ENCODE results near the gene TMEM107.

The TMEM107 gene

DNA sequence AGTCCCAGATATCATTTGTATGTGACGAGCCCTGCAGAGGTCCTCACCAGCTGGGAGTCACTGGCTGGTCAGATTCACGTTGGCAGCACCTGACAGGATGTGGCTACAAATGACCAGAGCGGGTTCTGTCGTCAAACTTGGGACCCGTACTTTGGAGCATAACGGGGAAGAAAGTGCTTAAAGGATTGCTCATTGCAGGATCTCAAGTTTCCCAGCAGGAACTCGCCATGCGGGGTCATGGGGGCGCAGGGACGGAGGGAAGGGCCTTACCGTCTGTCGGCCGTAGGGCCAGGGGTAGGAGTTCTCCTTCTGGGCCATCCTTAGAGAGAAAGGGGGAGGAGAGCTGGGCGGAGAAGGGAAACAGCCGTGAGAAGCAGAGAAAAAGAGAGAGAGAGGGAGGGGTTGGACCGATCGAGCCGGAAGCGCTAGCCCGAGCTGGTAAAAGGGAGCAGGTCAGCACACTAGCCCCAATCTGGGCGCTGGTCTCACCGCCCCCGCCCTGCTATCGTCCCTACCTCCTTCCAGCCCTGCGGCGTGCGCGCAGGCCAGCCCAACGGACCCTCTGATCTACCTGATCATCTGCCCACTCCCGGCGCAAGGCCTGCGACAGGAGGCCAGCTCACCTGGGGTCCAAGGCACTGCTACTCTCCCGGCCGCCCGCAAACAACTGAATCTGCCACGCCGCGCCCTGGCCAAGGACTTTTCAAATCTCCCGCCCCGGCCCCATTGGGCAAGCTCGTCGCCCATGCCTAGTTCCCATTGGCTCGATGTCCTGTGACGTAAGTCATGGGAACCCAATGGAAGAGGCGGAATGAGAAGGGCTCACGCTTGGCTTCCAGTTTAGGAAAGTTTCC, 34.0 kb upstream of the TMEM107 start, which contains the start of gene AURKB:
AURKB (minus strand) TSS at position 669 of the 854 bp plus-strand sequence; CDS start at position 318, 351 bp downstream.
- DNase-seq (ENCODE audit: low spot score in 2 of 2), result peak; percentile 97 to 98
- Histone ChIP-seq H3K36me3 (replicated peaks) (peaks cover 43% of the 10 kb centered on the region), H3K4me1 (0 out of 2 replicates have a peak, but pooled peaks cover 3% of the 10 kb centered on the region), H3K9me3 (no peaks in the 10 kb centered on the region), H3K27me3 (ENCODE audit: low read depth) (no peaks in the 10 kb centered on the region), H3K4me3 (peak within 1 kb of the TSS; percentile 84)
- in situ Hi-C loops (cut with MboI; ENCODE audit: low sequenced_read_pairs), result no loop called here

DNA sequence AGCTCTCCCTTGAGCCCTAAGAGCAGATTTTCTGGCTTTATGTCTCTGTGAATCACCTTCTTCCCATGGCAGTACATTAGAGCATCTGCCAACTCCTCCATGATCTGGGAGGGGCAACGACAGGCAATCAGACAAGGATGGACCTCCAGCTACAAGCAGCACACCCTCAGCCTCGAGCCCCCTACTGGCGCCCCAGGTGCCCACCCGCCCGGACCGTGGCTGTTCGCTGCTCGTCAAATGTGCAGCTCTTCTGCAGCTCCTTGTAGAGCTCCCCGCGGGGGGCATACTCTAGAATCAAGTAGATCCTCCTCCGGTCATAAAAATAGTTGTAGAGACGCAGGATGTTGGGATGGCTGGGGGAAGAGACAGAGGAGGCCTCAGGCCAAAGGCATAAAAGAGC, 30.4 kb upstream of the TMEM107 start:
- H3K27me3 ChIP-seq (ENCODE audit: low read depth), result no peaks in the 10 kb centered on the region
- H3K4me1 ChIP-seq, result 0 out of 2 replicates have a peak, but pooled peaks cover 3% of the 10 kb centered on the region
- no peak for DNase-seq (ENCODE audit: low spot score in 2 of 2)
- no peaks in the 10 kb centered on the region for H3K9me3 ChIP-seq
- no peak overlapping the region for H3K4me3 ChIP-seq
- in situ Hi-C loops (cut with MboI; ENCODE audit: low sequenced_read_pairs), result no loop called here
- peaks cover 77% of the 10 kb centered on the region for H3K36me3 ChIP-seq (replicated peaks)

DNA sequence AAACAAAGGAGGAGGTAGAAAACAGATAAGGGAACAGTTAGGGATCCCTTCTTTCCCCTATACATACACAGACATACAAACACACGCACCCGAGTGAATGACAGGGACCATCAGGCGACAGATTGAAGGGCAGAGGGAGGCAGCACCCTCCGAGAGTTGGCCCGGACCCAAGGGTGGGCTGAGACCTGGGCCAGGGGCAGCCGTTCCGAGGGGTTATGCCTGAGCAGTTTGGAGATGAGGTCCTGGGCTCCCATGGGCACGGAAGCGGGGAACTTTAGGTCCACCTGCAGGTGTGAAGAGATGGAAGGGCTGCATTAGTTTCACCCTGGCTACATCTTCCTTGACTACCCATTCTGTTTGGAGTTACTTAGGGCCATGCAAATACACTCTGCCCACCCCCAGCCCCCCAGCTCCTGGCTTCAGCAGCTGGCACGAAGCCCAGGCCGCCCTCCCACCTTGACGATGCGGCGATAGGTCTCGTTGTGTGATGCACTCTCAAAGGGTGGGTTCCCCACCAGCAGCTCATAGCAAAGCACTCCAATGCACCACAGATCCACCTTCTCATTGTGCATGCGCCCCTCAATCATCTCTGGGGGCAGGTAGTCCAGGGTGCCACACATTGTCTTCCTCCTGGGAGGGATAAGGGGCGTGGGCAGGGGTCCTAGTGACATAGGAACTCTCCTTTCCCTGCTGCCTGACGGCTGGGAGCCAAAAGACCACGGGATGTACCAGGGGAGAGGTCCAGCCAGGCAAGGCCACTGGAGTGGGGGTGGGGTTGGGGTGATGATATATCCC, 28.8 kb upstream of the TMEM107 start:
- DNase-seq (ENCODE audit: low spot score in 2 of 2), result no peak
- Histone ChIP-seq H3K36me3 (replicated peaks) (peaks cover 86% of the 10 kb centered on the region), H3K27me3 (ENCODE audit: low read depth) (no peaks in the 10 kb centered on the region), H3K4me3 (no peak overlapping the region), H3K4me1 (0 out of 2 replicates have a peak, but pooled peaks cover 3% of the 10 kb centered on the region), H3K9me3 (no peaks in the 10 kb centered on the region)
- in situ Hi-C loops (cut with MboI; ENCODE audit: low sequenced_read_pairs), result no loop called here

DNA sequence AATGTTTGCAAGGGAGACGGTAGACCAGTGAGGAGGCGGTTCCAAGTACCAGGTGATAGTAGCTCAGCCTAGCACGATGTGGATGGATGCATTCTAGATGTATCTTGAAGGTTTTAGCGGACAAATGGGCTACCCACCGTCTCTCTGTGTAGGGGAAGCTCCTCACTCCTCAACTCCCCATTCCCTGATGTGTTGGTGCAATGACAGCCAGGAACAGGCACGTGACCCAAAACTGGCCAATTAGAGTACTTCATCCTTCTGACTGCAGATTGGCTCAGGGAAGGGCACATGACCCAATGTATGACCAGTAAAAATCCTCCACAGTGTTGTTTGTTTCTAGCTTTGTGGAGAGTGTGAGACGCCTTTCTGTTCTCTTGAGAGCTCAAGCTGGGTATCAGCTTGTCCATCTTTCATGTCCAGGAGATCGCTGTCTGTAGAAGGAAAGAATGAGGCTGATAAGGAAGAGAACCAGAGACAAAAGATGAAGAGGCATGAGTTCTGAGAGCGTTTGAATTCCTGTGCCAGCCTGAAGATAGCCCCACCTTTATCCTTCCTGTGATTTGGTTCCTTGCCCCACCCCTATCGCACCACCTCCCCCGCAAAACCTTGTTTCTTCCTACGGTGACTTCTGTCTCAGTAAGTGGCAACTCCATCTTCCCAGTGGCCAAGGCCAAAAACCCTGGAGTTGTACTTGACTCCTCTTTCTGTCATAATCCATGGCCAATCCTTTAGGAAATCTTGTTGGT, 16.1 kb upstream of the TMEM107 start:
- Histone ChIP-seq H3K4me1 (peaks cover 21% of the 10 kb centered on the region), H3K27me3 (ENCODE audit: low read depth) (no peaks in the 10 kb centered on the region), H3K36me3 (replicated peaks) (no peaks in the 10 kb centered on the region), H3K9me3 (no peaks in the 10 kb centered on the region), H3K4me3 (no peak overlapping the region)
- in situ Hi-C loops (cut with MboI; ENCODE audit: low sequenced_read_pairs), result no loop called here
- DNase-seq (ENCODE audit: low spot score in 2 of 2), result peak; percentile 82 to 84

DNA sequence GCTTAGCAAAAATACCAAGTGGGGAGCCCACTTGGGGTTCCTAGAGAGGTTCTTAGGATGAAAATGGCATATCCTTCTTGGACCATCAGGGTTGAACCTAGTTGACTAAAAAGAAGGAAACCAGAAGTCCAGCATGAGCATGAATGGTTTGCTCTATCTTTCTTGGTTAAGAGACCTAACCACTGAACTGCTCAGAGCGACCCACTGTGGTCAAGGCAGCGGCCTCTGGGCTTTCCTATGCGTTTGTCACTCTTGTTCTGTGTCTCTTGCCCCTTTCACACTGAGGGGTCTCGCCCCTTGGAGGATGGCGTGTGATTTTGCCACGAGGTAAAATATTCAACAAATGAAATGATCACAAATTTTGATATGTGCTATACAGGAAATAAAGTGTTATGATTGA, 14.3 kb upstream of the TMEM107 start:
- H3K4me1 ChIP-seq, result peaks cover 21% of the 10 kb centered on the region
- no peak for DNase-seq (ENCODE audit: low spot score in 2 of 2)
- H3K4me3 ChIP-seq, result peak overlapping the region; percentile 93
- no peaks in the 10 kb centered on the region for H3K9me3 ChIP-seq
- in situ Hi-C loops (cut with MboI; ENCODE audit: low sequenced_read_pairs), result no loop called here
- no peaks in the 10 kb centered on the region for H3K27me3 ChIP-seq (ENCODE audit: low read depth)
- no peaks in the 10 kb centered on the region for H3K36me3 ChIP-seq (replicated peaks)

GRCh38 chr17:8189711-8190477, 13.7 kb upstream of the TMEM107 start, which contains the start of gene BORCS6:
BORCS6 (minus strand) TSS chr17:8190180; CDS start chr17:8190140, 40 bp downstream.
- H3K9me3 ChIP-seq, result no peaks in the 10 kb centered on the region
- DNase-seq (ENCODE audit: low spot score in 2 of 2), result peak; percentile 98 to 99
- no peaks in the 10 kb centered on the region for H3K27me3 ChIP-seq (ENCODE audit: low read depth)
- H3K4me3 ChIP-seq, result peak within 1 kb of the TSS; percentile 93
- in situ Hi-C loops (cut with MboI; ENCODE audit: low sequenced_read_pairs), result loop anchor here (5.0 kb wide), 2 partner anchors 32 to 68 kb away; partner anchors contain the start of gene HES7
- no peaks in the 10 kb centered on the region for H3K36me3 ChIP-seq (replicated peaks)
- H3K4me1 ChIP-seq, result peaks cover 21% of the 10 kb centered on the region

- in situ Hi-C loops (cut with MboI; ENCODE audit: low sequenced_read_pairs), result loop anchor here (5.0 kb wide), 2 partner anchors 33 to 67 kb away; partner anchors contain the start of gene HES7
- H3K36me3 ChIP-seq (replicated peaks), result no peaks in the 10 kb centered on the region
- H3K4me1 ChIP-seq, result peaks cover 21% of the 10 kb centered on the region
- no peaks in the 10 kb centered on the region for H3K27me3 ChIP-seq (ENCODE audit: low read depth)
- peak in 1 of 2 experiments; percentile 42 for DNase-seq (ENCODE audit: low spot score in 2 of 2)
- no peaks in the 10 kb centered on the region for H3K9me3 ChIP-seq
- peak overlapping the region; percentile 93 for H3K4me3 ChIP-seq
Observed at GRCh38 chr17:8189041-8189710, 13.0 kb upstream of the TMEM107 start.

GRCh38 chr17:8188263-8188839, 12.2 kb upstream of the TMEM107 start:
- H3K27me3 ChIP-seq (ENCODE audit: low read depth), result no peaks in the 10 kb centered on the region
- peaks cover 21% of the 10 kb centered on the region for H3K4me1 ChIP-seq
- peak in 1 of 2 experiments; percentile 31 for DNase-seq (ENCODE audit: low spot score in 2 of 2)
- H3K9me3 ChIP-seq, result no peaks in the 10 kb centered on the region
- in situ Hi-C loops (cut with MboI; ENCODE audit: low sequenced_read_pairs), result loop anchor here (5.0 kb wide), 2 partner anchors 34 to 66 kb away; partner anchors contain the start of gene HES7
- no peaks in the 10 kb centered on the region for H3K36me3 ChIP-seq (replicated peaks)
- H3K4me3 ChIP-seq, result peak overlapping the region; percentile 93

GRCh38 chr17:8187517-8188262, 11.5 kb upstream of the TMEM107 start:
- H3K4me1 ChIP-seq, result peaks cover 21% of the 10 kb centered on the region
- no peaks in the 10 kb centered on the region for H3K27me3 ChIP-seq (ENCODE audit: low read depth)
- in situ Hi-C loops (cut with MboI; ENCODE audit: low sequenced_read_pairs), result loop anchor here (5.0 kb wide), 2 partner anchors 35 to 65 kb away; partner anchors contain the start of gene HES7
- H3K9me3 ChIP-seq, result no peaks in the 10 kb centered on the region
- peak overlapping the region; percentile 93 for H3K4me3 ChIP-seq
- peak; percentile 96 to 99 for DNase-seq (ENCODE audit: low spot score in 2 of 2)
- H3K36me3 ChIP-seq (replicated peaks), result no peaks in the 10 kb centered on the region

DNA sequence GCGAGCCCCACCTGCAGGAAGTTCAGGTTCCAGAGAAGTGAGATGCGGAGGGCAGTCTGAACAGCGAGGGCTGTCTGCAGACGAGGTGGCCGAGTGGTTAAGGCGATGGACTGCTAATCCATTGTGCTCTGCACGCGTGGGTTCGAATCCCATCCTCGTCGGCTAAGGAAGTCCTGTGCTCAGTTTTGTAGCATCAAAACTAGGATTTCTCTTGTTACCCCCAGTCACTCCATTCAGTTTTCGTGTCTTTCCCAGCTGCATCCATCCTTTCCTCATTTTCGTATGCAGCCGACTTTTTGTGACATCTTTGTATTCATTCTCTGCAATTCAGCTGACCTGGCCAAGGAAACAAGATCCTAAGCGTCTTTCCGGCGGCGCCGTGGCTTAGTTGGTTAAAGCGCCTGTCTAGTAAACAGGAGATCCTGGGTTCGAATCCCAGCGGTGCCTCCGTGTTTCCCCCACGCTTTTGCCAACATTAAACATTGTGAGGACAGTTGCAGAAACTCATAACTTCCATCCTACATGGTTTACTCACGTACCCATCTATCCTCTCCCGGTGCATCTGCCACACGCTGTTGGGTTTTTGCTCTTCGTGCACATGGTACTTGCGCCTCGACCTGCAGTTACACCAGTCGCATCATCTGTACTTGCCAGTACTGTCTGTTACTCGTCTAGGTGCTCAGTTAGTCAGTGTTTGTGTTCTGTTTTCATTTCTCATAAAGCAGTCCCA, 10.8 kb upstream of the TMEM107 start:
- DNase-seq (ENCODE audit: low spot score in 2 of 2), result peak; percentile 91 to 97
- Histone ChIP-seq H3K4me1 (peaks cover 14% of the 10 kb centered on the region), H3K36me3 (replicated peaks) (no peaks in the 10 kb centered on the region), H3K27me3 (ENCODE audit: low read depth) (no peaks in the 10 kb centered on the region), H3K9me3 (no peaks in the 10 kb centered on the region), H3K4me3 (peak overlapping the region; percentile 71)
- in situ Hi-C loops (cut with MboI; ENCODE audit: low sequenced_read_pairs), result loop anchor here (5.0 kb wide), 2 partner anchors 35 to 65 kb away; partner anchors contain the start of gene HES7

DNA sequence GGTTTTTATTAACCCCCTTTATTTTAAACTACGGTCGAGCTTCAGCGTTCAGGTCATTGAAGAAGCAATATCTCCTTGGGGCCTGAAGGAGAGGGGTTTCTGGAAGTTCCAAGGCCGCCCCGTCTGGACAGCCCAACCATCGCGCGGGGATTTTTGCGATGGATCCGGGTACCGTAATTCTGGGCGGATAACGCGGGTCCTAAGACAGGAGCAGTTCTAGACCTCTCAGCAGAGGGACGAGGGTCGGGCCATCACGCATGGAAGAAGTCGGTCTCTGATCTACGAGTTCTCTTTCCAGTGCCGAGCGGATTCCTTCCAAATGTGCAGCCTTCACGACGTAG, 10.2 kb upstream of the TMEM107 start:
- Histone ChIP-seq H3K27me3 (ENCODE audit: low read depth) (no peaks in the 10 kb centered on the region), H3K4me1 (peaks cover 12% of the 10 kb centered on the region), H3K9me3 (no peaks in the 10 kb centered on the region), H3K4me3 (peak overlapping the region; percentile 71), H3K36me3 (replicated peaks) (no peaks in the 10 kb centered on the region)
- DNase-seq (ENCODE audit: low spot score in 2 of 2), result no peak
- in situ Hi-C loops (cut with MboI; ENCODE audit: low sequenced_read_pairs), result loop anchor here (5.0 kb wide), 2 partner anchors 36 to 64 kb away; partner anchors contain the start of gene HES7

Measured in HAP-1 (cell line).